NCI-H187 (cell line): Measurements from ENCODE around the gene CLSTN2.

Experiments
- DNase-seq, 2 experiments: peaks; one replicate each; lab custom pipeline; 2025; lab: John Stamatoyannopoulos, UW

Gene CLSTN2

GRCh38 chr3:140546649-140547048, 611.7 kb downstream of the CLSTN2 start:
- no peak for DNase-seq

GRCh38 chr3:140552403-140552802, 617.4 kb downstream of the CLSTN2 start:
- DNase-seq = no peak

- no peak for DNase-seq
Measured at GRCh38 chr3:140552898-140553297, 617.9 kb downstream of the CLSTN2 start.

- no peak for DNase-seq
Measured at GRCh38 chr3:140553591-140553990, 618.6 kb downstream of the CLSTN2 start.

GRCh38 chr3:140555666-140556065, 620.7 kb downstream of the CLSTN2 start:
- DNase-seq = no peak

GRCh38 chr3:140557476-140557875, 622.5 kb downstream of the CLSTN2 start:
- no peak for DNase-seq

- no peak for DNase-seq
Measured at GRCh38 chr3:140559546-140559945, 624.6 kb downstream of the CLSTN2 start.

GRCh38 chr3:140563206-140563760, 628.3 kb downstream of the CLSTN2 start:
- no peak for DNase-seq

GRCh38 chr3:140568131-140568530, 633.1 kb downstream of the CLSTN2 start:
- DNase-seq = no peak

- no peak for DNase-seq
Measured at GRCh38 chr3:140568842-140569520, 634.0 kb downstream of the CLSTN2 start.

- DNase-seq = no peak
Measured at GRCh38 chr3:140570602-140571001, 635.6 kb downstream of the CLSTN2 start.

GRCh38 chr3:140571836-140572235, 636.9 kb downstream of the CLSTN2 start:
- DNase-seq = no peak

- DNase-seq = no peak
Measured at GRCh38 chr3:140572334-140572733, 637.3 kb downstream of the CLSTN2 start.

- DNase-seq = no peak
Measured at GRCh38 chr3:140573011-140573410, 638.0 kb downstream of the CLSTN2 start.

- no peak for DNase-seq
Measured at GRCh38 chr3:140574375-140574774, 639.4 kb downstream of the CLSTN2 start.

GRCh38 chr3:140576449-140576848, 641.5 kb downstream of the CLSTN2 start:
- DNase-seq = no peak

- no peak for DNase-seq
Measured at GRCh38 chr3:140577911-140578310, 642.9 kb downstream of the CLSTN2 start.

- DNase-seq = no peak
Measured at GRCh38 chr3:140579260-140579659, 644.3 kb downstream of the CLSTN2 start.

GRCh38 chr3:140580746-140581145, 645.8 kb downstream of the CLSTN2 start:
- DNase-seq = no peak

GRCh38 chr3:140584549-140584948, 649.6 kb downstream of the CLSTN2 start:
- no peak for DNase-seq

- no peak for DNase-seq
Measured at GRCh38 chr3:140585828-140586227, 650.8 kb downstream of the CLSTN2 start.

GRCh38 chr3:140586311-140586710, 651.3 kb downstream of the CLSTN2 start:
- DNase-seq = no peak

GRCh38 chr3:140588558-140588957, 653.6 kb downstream of the CLSTN2 start:
- no peak for DNase-seq

GRCh38 chr3:140593766-140594165, 658.8 kb downstream of the CLSTN2 start:
- DNase-seq = no peak
